DMS 273 (cell line): ENCODE data around the gene SHB.

Experiments used
- DNase-seq: peaks from one replicate; lab custom pipeline; 2025; ENCODE audit not compliant: unreplicated experiment; lab: John Stamatoyannopoulos, UW

SHB gene

GRCh38 chr9:38026021-38026809 lies 42.8 kb downstream of the SHB start:
- peak; percentile 78 for DNase-seq

GRCh38 chr9:38025166-38025565 lies 43.9 kb downstream of the SHB start:
- peak; percentile 19 for DNase-seq

- DNase-seq = peak; percentile 51
Observed at GRCh38 chr9:38024036-38024681, 44.9 kb downstream of the SHB start.

- DNase-seq = no peak
Observed at GRCh38 chr9:38023661-38024035, 45.4 kb downstream of the SHB start.

- DNase-seq = peak; percentile 79
Observed at GRCh38 chr9:38022995-38023394, 46.0 kb downstream of the SHB start.

- DNase-seq = no peak
Observed at GRCh38 chr9:38022203-38022895, 46.7 kb downstream of the SHB start.

- no peak for DNase-seq
Observed at GRCh38 chr9:38020151-38021076, 48.6 kb downstream of the SHB start.

GRCh38 chr9:38019731-38020130 lies 49.3 kb downstream of the SHB start:
- DNase-seq = no peak

GRCh38 chr9:38018958-38019602 lies 49.9 kb downstream of the SHB start:
- DNase-seq = no peak

- no peak for DNase-seq
Observed at GRCh38 chr9:38018241-38018957, 50.6 kb downstream of the SHB start.

- DNase-seq = no peak
Observed at GRCh38 chr9:38017885-38018186, 51.2 kb downstream of the SHB start.

GRCh38 chr9:38017149-38017884 lies 51.7 kb downstream of the SHB start:
- DNase-seq = no peak

GRCh38 chr9:38016375-38017135 lies 52.5 kb downstream of the SHB start:
- no peak for DNase-seq

- no peak for DNase-seq
Observed at GRCh38 chr9:38015906-38016305, 53.1 kb downstream of the SHB start.

GRCh38 chr9:38015266-38015665 lies 53.8 kb downstream of the SHB start:
- no peak for DNase-seq

GRCh38 chr9:38012767-38013450 lies 56.1 kb downstream of the SHB start:
- no peak for DNase-seq

GRCh38 chr9:38011991-38012390 lies 57.0 kb downstream of the SHB start:
- no peak for DNase-seq
